Nephron progenitor cell (in vitro differentiated cells): Measurements from ENCODE around the gene VAPA.

Experiments
- DNase-seq: peaks from one replicate; pipeline ENCODE4 v3.0.0; 2021
- H3K27ac Mint-ChIP-seq: 2 replicates; pipeline ENCODE4 v1.8.0; 2021; ENCODE audit warnings: mild to moderate bottlenecking, moderate library complexity, mixed read lengths
- H3K27me3 Mint-ChIP-seq: 2 replicates; pipeline ENCODE4 v1.8.0; 2021; ENCODE audit warnings: mild to moderate bottlenecking, low read depth, mixed read lengths; ENCODE audit not compliant: poor library complexity
- H3K36me3 Mint-ChIP-seq: 2 replicates; pipeline ENCODE4 v1.8.0; 2021; ENCODE audit warnings: low read depth, mixed read lengths
- H3K4me1 Mint-ChIP-seq: 2 replicates; pipeline ENCODE4 v1.8.0; 2021; ENCODE audit warnings: mixed read lengths
- H3K4me3 Mint-ChIP-seq: 2 replicates; pipeline ENCODE4 v1.8.0; 2021; ENCODE audit warnings: mild to moderate bottlenecking, moderate library complexity, mixed read lengths
- H3K9me3 Mint-ChIP-seq: 2 replicates; pipeline ENCODE4 v1.8.0; 2021; ENCODE audit warnings: mild to moderate bottlenecking, moderate library complexity, mixed read lengths
- CTCF ChIP-seq: fragments of 200-600 bp; sonication (generic); IDR thresholded peaks from 2 replicates; pipeline ENCODE4 v1.5.0; 2021; ENCODE audit warnings: antibody characterized with exemption

VAPA gene

GRCh38 chr18:9926223-9926894, 12.5 kb downstream of the VAPA start:
- Mint-ChIP-seq H3K27me3 (no peaks in the 10 kb centered on the region), H3K9me3 (no peaks in the 10 kb centered on the region), H3K36me3 (peaks cover 2% of the 10 kb centered on the region), H3K4me3 (no peak overlapping the region), H3K4me1 (peaks cover 31% of the 10 kb centered on the region), H3K27ac (no peak overlapping the region)
- DNase-seq = no peak
- TF ChIP-seq CTCF = no peak

- H3K4me1 Mint-ChIP-seq = peaks cover 31% of the 10 kb centered on the region
- H3K27me3 Mint-ChIP-seq = no peaks in the 10 kb centered on the region
- no peak for DNase-seq
- no peak overlapping the region for H3K4me3 Mint-ChIP-seq
- peaks cover 9% of the 10 kb centered on the region for H3K36me3 Mint-ChIP-seq
- no peaks in the 10 kb centered on the region for H3K9me3 Mint-ChIP-seq
- no peak overlapping the region for H3K27ac Mint-ChIP-seq
- no peak for TF ChIP-seq CTCF
These were observed 13.2 kb downstream of the VAPA start for GRCh38 chr18:9926977-9927376.

GRCh38 chr18:9927392-9928063, 13.7 kb downstream of the VAPA start:
- Mint-ChIP-seq H3K4me3 (no peak overlapping the region), H3K27me3 (no peaks in the 10 kb centered on the region), H3K36me3 (peaks cover 14% of the 10 kb centered on the region), H3K27ac (peak overlapping the region; percentile 44), H3K9me3 (no peaks in the 10 kb centered on the region), H3K4me1 (peaks cover 31% of the 10 kb centered on the region)
- no peak for DNase-seq
- TF ChIP-seq CTCF = no peak

- peaks cover 31% of the 10 kb centered on the region for H3K4me1 Mint-ChIP-seq
- no peak overlapping the region for H3K27ac Mint-ChIP-seq
- peaks cover 25% of the 10 kb centered on the region for H3K36me3 Mint-ChIP-seq
- no peaks in the 10 kb centered on the region for H3K27me3 Mint-ChIP-seq
- no peaks in the 10 kb centered on the region for H3K9me3 Mint-ChIP-seq
- no peak for DNase-seq
- no peak for TF ChIP-seq CTCF
- no peak overlapping the region for H3K4me3 Mint-ChIP-seq
These were observed 14.9 kb downstream of the VAPA start for GRCh38 chr18:9928646-9929259.

GRCh38 chr18:9930299-9930884, 16.6 kb downstream of the VAPA start:
- H3K4me3 Mint-ChIP-seq = no peak overlapping the region
- TF ChIP-seq CTCF = no peak
- no peaks in the 10 kb centered on the region for H3K9me3 Mint-ChIP-seq
- H3K36me3 Mint-ChIP-seq = peaks cover 30% of the 10 kb centered on the region
- DNase-seq = no peak
- H3K27ac Mint-ChIP-seq = no peak overlapping the region
- peaks cover 26% of the 10 kb centered on the region for H3K4me1 Mint-ChIP-seq
- H3K27me3 Mint-ChIP-seq = no peaks in the 10 kb centered on the region
